Endothelial cell of umbilical vein (primary cell): ENCODE data around the gene SAYSD1.

Source experiments
- EZH2 ChIP-seq: IDR thresholded peaks from 2 replicates; pipeline ENCODE4 v1.6.1; 2012; ENCODE audit warnings: borderline replicate concordance, low read depth, mild to moderate bottlenecking, moderate library complexity, low read length, inconsistent platforms; ENCODE audit not compliant: severe bottlenecking
- JUN ChIP-seq: IDR thresholded peaks from 2 replicates; pipeline ENCODE4 v1.6.1; 2011; ENCODE audit warnings: borderline replicate concordance, low read depth; ENCODE audit not compliant: insufficient read length, insufficient read depth

GRCh38 chr6:39078695-39079094 lies 36.3 kb downstream of the SAYSD1 start:
- TF ChIP-seq JUN (no peak), EZH2 (no peak)
